Measurements from ENCODE around the gene GDPD5.

GDPD5 gene

DNA sequence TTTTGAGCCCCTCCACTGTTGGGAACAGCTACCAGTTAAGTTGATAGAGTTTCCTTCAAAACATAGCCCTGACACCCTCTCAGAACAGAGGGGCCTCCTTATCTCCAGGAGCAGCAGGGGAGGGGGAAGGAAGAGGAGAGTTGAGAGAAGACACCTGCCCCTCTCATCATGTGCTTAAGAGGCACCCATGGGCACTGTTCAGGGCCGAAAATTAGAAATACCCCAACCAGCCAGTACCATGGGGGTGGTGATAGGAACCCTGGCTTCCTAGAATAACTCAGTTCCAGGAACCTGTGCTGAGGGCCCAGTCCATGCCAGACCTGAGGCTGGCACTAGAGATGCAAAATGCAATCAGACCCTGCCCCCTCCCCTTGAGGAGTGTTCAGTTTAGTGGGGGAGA, 9.3 kb upstream of the GDPD5 start:
- no peak for DNase-seq

DNA sequence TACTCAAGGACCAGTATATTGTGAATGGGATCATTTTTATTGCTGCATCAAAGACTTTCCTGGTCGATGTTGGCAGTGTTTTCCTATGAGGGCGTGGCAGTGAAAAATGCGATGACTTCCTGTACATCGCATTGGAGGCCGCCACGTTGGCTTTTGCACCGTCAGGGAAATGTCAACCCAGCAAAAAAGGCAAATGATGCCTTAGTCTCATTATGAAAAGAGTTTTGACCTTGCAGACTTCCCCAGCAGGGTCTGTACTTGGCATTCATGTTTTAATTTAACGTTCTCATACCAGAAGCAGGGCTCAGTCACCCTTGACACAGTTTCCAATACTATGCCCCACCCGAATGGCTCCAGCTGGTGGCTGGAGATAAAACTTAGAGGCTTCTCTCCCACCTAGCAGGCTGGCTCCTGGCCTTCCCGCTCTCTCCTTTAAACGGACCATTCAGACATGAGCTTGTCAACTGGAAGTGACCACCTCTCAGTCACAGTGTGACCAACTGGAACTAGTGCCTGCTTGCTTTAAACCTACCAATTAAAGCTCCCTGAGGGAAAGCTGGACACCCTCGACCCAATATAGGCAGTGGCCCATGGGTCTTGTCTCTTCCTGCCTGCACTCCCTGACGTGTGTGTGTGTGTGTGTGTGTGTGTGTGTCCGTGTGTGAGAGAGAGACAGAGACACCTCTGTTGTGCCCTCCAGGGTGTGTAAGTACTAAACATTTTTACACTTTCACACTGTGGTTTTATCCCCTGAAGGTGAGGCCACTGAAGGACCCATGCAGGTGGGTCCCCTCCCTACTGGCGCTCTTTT, 8.7 kb upstream of the GDPD5 start:
- DNase-seq, result no peak

DNA sequence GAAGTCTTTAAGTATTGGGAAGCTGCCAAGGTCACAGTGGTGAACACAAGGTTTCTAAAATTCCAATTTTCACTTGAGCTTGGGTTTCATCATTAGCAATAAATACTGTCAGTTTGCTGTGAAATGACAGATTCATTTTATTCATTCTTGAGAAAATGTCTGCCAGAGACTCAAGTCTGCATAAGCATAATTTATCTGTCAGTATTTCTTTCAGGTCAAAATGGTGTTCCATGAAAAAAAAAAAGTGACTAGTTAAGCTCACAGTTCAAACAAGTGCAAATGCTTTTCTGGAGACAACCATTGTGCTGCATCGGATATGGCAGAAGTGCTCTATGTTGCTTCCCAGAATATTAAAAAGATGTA, 8.1 kb upstream of the GDPD5 start:
- no peak for DNase-seq

DNA sequence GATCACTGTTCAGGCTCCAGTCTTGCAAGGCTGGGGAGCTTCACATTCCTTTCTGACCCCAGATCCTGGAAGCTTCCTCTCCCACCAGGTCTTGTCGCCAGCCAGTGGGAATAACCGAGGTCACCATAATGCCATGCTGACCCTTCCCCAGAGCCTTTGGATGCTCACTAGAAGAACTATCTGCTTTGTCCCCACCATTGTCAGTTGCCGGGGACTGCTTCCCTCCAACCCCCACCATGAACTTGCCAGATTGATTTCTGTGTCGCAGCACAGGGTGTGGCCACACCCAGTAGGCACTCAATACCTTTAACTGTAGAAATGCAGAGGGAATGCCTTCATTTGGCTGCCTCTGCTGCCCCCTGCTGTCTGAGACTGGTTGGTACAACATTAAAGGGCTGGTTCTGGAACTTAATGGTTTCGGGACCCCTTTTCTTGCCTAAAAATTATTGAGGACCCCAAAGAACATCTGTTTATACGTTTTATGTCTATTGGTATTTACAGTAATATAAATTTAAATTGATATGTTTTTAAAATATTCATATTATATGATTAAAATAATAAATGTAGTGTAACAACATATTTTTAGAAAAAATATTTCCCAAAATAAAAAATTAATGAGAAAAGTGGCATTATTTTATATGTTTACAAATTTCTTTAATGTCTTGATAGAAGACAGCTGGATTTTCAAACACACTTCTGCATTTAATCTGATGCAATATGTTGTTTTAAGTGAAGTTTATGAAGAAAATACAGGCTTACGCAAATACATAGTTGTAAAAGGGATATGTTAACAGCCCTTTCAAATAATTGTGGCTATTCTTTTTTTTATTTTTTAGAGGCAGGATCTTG, 6.7 kb upstream of the GDPD5 start:
- DNase-seq, result peak; percentile 49

DNA sequence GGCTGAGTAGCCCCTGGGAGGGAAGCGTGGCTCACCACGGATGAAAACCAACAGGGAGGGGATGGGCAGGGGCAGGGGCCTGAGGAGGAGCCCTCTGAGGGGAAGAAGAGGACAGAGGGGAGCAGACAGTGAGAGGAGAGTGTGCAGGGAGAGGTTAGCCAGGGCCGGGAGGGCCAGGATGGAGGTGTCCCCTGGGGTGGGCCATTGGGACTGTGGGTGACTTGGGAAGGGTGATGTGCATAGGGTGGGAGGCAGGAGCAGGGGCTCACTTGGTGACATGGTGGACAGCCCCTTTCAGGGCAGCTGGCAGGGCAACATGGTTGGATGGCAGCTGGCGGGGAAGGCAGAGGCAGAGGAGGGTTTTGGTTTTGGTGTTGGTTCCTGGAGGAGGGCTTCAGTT, 5.6 kb upstream of the GDPD5 start:
- no peak for DNase-seq

DNA sequence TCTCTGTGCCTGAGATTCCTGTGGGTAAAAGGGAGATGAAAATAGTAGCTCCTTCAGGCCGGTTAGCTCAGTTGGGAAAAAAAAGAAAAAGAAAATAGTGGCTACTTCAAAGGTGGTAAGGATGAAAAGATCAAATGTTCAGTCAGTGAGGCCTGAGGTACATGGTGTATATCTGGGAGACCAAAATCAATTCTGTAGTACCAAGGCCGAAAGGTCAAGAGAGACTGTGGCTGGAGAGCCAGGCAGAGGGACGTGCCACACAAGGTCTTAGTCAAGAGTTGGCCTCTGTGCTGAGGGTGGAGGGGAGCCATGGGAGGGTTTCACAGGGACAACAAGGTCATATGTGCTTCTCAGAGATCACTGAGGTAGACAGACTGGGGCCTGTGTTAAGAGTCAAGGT, 4.8 kb upstream of the GDPD5 start:
- DNase-seq, result no peak

DNA sequence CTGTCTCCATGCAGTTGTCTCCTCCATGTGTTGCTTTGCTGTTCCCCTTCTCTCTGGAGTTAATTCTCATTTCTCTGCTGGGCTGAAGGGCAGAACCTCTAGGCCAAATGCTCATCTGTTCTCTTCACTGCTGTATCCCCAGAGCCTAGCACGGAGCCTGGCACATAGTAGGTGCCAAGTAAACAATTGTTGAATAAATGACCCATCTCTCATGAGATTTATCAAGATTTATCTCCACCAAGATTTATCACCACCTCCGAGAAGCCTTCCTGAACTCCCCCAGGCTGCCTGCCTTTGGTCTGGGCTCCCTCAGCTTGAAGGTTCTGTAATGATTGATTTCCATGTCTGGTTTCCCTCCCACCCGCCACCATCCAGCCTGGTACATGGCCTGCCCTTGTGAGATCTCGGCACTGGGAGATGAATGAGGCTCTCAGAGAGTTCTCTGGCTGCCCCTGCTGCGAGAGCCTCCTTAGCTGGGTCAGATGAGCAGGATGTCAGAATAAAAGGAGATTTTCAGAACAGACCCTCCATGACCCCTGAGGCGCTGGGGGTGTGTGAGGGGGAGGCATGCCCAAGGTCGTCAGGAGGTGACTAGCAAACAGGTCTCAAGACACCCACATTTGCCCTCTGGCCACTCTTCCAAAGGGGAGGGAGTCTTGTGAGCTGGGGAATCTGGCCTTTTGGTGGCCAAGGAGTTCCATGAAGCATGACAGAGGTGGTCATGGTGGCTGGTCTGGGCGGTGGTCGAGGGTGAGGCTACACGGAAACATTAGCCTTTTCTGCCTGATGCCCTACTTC, 2.4 kb upstream of the GDPD5 start:
- no peak for DNase-seq

DNA sequence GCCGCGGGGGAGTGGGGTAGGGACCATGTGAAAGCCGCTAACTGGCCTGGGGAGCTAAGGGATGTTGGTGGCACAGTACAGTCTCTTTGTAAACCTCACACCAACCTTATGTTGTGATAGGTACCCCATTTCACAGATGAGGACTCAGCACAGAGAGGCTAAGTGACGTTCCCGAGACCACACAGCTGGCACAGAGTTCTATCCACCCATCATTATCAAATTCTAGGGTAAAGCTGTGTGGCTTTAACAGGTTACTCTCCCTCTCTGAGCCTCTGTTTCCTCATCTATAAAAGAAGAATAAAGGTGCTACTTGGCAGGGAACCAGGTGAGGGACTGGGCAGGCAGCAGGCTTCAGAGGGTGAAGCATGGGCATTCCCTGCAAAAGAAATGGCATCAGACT, 1.4 kb upstream of the GDPD5 start:
- no peak for DNase-seq

DNA sequence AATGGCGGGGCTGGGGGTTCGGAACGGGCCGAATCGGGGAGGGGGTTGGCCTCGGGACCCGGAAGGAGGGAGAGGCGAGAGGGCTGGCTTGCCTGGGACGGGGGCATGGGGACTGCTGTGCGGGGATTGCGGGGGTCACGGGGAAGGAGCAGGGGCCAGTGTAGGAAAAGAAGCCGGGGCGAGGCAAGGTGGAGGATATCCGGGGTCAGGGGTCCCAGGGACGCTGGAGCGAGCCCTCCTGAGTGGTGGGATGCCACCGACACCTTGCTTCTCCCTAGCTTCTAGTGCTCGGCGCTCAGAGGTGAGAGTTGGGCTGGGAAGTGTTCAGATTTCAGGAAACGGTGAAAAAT, 426 bp upstream of the GDPD5 start:
- no peak for DNase-seq

DNA sequence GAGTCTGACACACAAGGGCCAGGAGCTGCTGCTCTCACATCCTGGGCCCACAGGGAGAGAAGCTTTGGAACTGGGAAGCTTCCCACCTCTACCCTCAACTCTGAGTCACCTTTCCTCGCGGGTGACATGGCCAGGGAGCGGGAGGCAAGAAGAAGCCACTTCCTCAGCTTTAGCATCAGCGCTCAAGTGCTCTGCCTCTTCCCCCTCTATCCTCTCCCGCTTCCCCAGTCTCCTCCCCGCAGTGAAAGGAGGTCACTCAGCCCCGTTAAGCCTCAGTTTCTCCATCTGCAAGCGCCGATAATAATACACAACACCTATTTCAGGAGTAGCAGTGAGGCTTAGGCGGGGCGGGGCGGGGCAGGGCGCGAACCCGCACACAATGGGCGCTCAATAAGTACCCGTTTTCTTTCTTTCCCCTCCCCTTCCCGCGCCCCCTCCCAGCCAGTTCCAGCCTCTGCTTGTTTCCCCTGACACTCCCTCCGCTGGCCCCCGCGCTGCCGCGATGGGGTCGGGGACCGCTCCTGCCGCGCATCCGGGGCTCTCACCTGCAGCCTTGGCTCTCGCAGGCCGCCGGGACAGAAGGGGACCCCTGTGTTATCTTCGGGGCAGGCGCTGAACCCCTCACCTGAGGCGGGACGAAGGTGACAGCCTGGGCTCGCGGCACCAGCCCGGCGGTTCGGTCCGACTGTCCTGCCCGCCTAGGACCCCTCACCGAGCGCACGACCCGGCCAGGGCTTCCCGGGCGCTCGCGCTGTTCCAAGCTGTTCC, 892 bp downstream of the GDPD5 start:
- no peak for DNase-seq

DNA sequence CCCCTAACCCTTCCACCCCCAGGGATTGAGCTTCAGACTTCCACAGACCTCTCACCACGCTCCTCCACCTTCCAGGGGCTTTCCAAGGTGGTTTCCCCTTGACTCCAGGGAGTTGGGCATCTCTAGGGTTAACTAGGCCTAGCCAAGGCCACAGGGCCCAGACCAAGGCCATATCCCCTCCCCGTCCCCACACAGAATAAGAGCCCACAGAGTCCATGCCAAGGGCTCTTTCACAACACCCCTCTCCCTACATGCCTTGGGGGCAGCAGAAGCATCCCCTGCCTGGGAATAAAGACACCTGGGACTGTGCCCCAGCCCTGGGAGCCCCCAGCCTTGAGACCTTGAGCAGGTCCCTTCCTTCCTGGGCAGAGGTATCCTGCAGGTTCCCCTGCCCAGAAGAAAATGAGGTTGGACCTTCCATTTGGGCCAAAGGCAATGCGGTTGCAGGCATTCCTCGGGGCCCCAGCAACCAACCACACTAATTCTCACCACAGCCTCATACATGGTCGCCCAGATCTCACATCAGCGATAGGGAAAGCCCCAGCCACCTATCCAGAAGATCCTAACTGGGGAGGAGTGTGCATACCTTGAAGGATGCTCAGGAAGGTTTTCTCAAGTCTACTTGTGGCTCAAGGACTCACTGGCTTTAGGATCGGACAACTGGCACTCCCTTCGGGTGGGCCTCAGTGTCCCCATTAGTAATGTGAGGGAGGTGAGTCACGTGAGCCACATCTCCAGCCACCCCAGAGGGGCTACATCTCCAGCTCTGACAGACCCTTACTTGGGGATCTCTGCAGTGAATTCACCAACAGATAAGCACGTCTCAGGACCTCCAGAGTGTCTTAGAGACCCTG, 1.7 kb downstream of the GDPD5 start:
- DNase-seq, result no peak

DNA sequence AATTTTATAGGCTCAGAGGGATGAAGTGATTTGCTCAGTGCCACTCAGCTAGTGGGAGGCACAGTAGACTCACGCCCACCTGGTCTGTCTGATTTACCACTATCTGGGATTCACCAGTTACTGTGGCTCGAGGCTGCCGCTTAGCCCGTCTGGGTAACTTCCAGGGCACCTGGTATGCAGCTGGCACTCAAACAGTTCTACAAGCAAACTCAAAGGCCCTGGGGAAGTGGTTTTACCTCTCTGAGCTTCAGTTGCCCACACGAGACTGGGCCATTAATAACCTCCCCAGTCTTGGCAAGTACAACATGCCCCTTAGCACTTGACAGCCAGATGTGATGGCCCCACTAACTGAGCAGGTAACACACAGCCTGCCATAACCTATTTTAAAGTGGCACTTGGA, 2.6 kb downstream of the GDPD5 start:
- no peak for DNase-seq

DNA sequence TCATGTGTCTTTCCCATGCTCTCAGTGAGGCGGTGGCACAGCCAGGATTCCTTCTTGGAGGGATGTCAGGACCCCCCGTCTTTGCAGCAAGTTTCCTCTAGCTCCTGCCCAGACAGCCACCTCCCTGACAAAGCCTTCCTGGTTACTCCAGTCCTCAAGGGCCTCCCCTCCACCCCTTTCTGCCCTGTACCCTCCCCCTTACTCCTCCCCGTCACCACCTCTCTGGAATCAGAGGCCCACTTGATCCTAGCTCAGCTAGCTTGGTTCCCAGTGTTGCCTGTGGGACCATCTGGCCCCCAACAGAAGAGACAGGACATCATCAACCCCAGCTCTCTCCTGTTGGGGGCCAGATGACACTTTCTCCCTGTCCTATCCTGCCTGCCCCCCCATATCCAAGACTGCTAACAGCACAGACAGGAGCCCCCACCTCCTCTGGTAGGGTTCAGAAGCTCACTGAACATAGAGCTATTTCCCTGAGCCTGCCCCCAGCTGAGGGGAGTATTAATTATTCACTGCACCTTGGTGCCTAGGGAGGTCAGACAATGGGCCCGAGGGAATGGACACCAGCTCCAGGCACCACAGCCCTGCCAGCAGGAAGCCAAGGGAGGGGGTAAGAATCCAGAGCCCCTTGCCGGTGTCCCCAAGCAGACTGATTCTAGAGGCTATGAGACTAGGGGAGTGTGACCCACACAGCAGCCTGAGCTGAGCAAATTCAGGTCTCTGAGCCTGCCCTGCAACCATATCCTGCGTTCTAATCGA, 3.3 kb downstream of the GDPD5 start:
- DNase-seq, result no peak

DNA sequence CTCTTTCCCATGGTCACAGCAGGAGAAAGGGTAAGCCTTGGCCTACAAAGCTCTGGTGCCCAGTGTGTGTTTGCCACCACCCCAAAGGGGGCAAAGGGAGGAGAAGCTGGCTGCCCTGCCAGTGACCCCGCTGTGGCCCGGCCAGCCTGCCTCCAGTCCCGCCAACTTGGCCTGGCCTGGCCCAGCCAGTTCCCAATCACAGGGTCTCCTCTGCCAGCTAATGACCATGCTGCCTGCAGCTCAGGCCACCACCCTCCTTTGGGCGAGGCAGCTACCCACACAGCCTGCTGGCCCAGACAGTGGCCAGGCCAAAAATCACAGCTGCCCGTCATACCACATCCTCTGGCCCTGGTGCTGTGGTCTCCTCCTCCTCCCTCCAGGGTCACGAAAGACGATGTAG, 5.1 kb downstream of the GDPD5 start:
- DNase-seq, result no peak

DNA sequence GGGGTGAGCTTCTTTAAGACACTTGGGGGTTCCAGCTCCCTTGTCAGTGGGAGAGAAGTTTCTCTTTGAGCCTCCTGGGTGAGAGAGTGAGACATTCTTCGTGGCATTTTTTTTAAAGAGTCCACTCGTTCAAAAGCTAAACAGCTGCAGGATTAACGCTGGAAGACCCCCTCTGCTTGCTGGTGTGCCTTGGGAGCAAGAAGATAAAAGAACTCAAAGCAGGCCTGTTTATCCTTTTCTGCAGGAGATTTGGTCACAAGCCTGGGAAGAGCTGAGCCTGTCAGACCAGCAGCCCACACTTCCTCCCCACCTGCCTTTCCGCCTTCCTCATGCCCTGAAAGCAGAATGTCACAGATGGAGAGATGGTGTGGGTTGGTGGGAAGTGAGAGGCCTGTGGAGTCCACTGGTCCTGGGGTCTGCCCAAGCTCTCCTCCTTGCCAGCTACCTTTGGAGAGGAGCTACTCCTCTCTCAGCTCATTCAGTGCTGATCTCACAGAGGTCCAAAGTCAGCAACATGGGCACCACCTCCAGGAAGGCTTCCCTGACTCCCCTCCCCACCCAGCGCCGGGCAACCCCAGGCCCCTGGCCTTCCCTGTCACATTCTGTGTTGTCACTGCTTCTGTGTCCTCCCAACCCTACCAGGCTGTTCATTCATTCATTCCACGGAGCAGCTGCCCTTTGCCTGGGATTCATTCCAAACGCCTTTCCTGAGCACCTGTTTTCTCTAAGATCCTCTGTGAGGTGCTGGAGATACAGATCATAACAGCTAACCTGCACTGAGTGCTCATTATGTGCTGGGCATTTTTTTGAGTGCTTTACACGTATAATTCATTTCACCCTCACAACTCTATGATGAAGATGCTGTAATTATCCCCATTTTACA, 6.7 kb downstream of the GDPD5 start:
- no peak for DNase-seq

DNA sequence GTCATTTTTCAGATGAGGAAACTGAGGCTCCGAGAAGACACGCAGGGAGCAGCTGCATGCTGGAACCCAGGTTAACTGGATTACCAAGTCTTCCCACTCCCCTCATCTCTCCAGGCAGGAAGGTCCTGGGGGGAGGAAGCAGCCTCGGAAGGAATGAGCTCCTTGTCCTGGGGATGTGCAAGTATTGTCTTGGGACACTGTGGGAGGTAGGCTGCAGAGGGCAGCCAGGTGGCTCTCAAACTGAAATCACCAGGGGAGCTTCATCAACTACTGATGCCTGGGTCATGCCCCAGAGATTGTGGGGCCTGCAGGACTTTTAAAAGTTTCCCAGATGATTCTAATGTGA, 7.6 kb downstream of the GDPD5 start:
- no peak for DNase-seq

DNA sequence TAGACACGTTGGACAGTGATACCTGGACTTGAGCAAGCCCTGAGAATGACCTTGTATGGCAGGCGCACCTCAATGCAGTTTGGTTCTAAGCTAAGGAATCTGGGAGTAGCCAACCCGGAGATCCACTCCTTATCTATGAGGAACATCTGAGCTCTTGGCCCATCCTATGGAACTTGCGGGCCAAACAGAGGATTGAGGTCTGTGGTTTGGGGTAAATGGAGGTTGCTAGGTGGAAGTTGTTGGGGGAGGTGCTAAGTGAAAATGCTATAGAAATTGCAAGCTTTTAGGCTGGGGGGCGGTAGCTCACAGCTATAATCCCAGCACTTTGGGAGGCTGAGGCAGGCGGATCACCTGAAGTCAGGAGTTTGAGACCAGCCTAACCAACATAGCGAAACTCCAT, 8.9 kb downstream of the GDPD5 start:
- DNase-seq, result no peak

DNA sequence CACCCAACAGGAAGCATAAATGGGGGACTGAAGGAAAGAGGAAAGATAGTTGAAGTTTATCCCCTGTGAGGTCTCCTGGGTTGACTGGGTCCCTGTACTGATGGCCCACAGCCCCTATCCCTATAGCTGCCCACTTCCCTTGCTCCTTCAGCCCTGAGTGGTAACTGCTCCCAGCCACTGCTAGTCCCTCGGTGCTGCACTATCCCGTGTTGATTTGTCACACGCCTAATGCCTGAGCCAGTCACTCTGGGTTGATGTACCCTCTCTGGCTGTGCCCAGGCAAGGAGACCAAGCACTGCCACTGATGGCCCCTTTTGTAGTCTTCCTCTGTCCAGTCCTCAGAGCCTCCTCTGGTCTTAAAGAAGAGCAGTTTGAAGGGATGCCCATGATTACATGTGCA, 9.6 kb downstream of the GDPD5 start:
- DNase-seq, result no peak

DNA sequence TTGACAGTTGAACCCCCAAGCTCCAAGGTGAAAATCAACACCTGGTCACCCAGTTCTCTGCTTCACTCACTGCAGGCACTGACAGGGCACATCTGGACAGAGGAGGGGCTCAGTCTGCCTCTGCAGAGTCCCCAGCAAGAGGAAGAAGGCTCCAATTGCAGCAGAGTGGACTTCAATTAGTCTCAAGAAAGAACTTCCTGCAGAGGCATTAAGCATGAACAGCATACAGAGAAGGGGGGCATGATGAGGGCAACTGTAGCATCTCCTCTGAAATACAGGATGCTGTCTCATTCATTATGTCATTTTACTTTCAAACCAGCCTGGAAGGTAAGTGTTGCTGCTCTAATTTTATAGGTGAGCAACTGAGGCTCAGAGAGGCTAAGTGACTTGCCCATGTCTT, 11.1 kb downstream of the GDPD5 start:
- DNase-seq, result no peak

DNA sequence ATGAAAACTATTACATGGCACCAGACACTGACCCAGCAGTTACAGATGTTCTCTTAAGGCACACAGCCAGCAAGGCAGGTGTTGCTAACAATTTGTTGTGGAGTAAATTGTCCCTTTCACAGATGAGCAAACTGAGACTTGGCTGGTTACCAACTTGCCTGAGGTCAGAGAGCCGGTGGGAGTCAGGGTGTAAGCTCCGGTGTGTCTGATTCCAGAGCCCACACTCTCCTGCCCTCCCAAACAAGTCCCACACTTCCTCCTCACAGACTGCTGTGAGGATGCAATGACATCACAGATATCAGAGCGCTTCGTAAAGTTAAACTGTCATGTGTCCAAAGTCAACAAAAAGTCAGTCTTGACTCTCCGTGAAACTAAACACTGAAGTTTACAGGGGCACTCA, 12.5 kb downstream of the GDPD5 start:
- DNase-seq, result no peak

DNA sequence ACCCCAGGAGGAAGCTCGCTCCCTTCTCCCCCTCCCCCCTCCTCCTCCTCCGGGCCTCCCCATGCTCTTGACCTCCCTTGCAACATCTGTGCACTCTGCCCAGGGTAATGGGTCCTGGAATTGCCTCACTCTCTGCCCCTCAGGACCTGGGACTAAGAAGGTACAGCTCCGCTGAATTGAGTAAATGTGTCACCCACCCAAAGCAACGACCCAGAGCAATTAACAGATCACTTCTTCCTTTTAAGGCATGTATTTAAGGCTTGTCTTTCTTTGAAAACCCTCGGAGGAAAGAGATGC, 15.1 kb downstream of the GDPD5 start:
- no peak for DNase-seq
